ENCODE measurements around the gene STOM.

GRCh38 chr9:121324755-121325154, 45.3 kb downstream of the STOM start:
- no peak for TF ChIP-seq CTCF (IDR thresholded peaks at IDR 0.05; ENCODE audit: low read depth, low read length)
- TF ChIP-seq EZH2phosphoT487 (IDR thresholded peaks at IDR 0.05; ENCODE audit: low read depth), result no peak

Measured in OCI-LY3 (cell line).